Stomach (tissue), 9 donors: ENCODE results near the gene BLOC1S3. TPM values are rescaled to one million over a fixed set of nuclear protein-coding genes. Genes with fewer than 3 reads are reported as not detected.
A peak's percentile ranks its signal among the peaks of the same experiment; 100 is the strongest.

Experiments used
- DNase-seq, 2 donors: peaks; one replicate each; pipeline versions ENCODE4 v3.0.0 to v3.0.0-alpha.2; 2013 to 2019
- H3K27ac ChIP-seq, 5 donors: fragments of 200-600 bp in 4 of 5; sonication (generic) in 4 of 5; one replicate each; pipeline ENCODE4 v1.5.1; 2013 to 2019; ENCODE audit warnings: mild to moderate bottlenecking in 1 of 5, moderate library complexity in 1 of 5
- H3K27me3 ChIP-seq, 3 donors: fragments of 200-600 bp; sonication (generic); one replicate each; pipeline ENCODE4 v1.5.1; 2017 to 2019; ENCODE audit warnings: mixed run types in 1 of 3
- H3K36me3 ChIP-seq, 4 donors: fragments of 200-600 bp; sonication (generic); 1 replicate in 3 of 4; 2 replicates in 1 of 4; pipeline ENCODE4 v1.5.1; 2016 to 2019
- H3K4me1 ChIP-seq, 4 donors: fragments of 200-600 bp; sonication (generic); one replicate each; pipeline ENCODE4 v1.5.1; 2016 to 2019
- H3K4me3 ChIP-seq, 4 donors: fragments of 200-600 bp; sonication (generic) in 3 of 4; one replicate each; pipeline ENCODE4 v1.5.1; 2016 to 2019; ENCODE audit warnings: mild to moderate bottlenecking in 1 of 4
- H3K9me3 ChIP-seq, 4 donors: fragments of 200-600 bp; sonication (generic); one replicate each; pipeline ENCODE4 v1.5.1; 2016 to 2019
- CTCF ChIP-seq, 7 experiments: fragments of 450-650 bp in 4 of 7; fragments of 200-600 bp in 3 of 7; sonication (generic) in 3 of 7; IDR thresholded peaks; one replicate each; pipeline ENCODE4 v1.5.1; 2016 to 2019; ENCODE audit warnings: antibody characterized with exemption in 7 of 7, control low read depth in 2 of 7, mild to moderate bottlenecking in 1 of 7
- EP300 ChIP-seq: sonication (generic); formaldehyde crosslinking; IDR thresholded peaks from one replicate; pipeline ENCODE4 v1.6.1; 2017; ENCODE audit warnings: antibody characterized with exemption
- POLR2A ChIP-seq, 4 donors: fragments of 450-650 bp; IDR thresholded peaks; one replicate each; pipeline ENCODE4 v1.6.1; 2016; ENCODE audit warnings: antibody characterized with exemption in 4 of 4, control low read depth in 2 of 4, mild to moderate bottlenecking in 1 of 4, moderate library complexity in 1 of 4
- POLR2AphosphoS5 ChIP-seq, 3 donors: sonication (generic); formaldehyde crosslinking; IDR thresholded peaks; one replicate each; pipeline ENCODE4 v1.6.1; 2016; ENCODE audit warnings: antibody characterized with exemption in 3 of 3
- WGBS, 5 donors: extraction: QIAGEN DNeasy Blood & Tissue Kit in 3 of 5; methylation state at CpG; one replicate each; pipeline versions ENCODE4 v1.1.5 to v1.1.7; 2013 to 2018; 5-methylcytosine and 5-hydroxymethylcytosine counted together
- intact Hi-C: fragments of 100-400 bp; cut with DNase I; formaldehyde crosslinking; loops from one replicate; pipeline ENCODE4 v1.15.1; 2023; ENCODE audit warnings: low total_unique reads
- polyA plus RNA-seq, 3 donors: library from polyadenylated mRNA; stranded (reverse); fragments of 200-250 nt; gene quantifications; one replicate each; pipeline ENCODE4 v1.2.3, GENCODE V29; 2013
- total RNA-seq, 5 donors: library from RNA; depleted of rRNA; stranded (reverse); fragments of >200 nt; gene quantifications; one replicate each; pipeline versions ENCODE4 v1.1.0 to v1.2.3, GENCODE V29; 2014 to 2016
- donor health status: healthy with polysubstance abuse.
- donor health status: Bipolar disorder and iron deficiency.
- donor health status: healthy.

Gene BLOC1S3
- total and polyA plus RNA-seq, 8 donors = 3.1 to 71.0 (median 5.9) TPM

DNA sequence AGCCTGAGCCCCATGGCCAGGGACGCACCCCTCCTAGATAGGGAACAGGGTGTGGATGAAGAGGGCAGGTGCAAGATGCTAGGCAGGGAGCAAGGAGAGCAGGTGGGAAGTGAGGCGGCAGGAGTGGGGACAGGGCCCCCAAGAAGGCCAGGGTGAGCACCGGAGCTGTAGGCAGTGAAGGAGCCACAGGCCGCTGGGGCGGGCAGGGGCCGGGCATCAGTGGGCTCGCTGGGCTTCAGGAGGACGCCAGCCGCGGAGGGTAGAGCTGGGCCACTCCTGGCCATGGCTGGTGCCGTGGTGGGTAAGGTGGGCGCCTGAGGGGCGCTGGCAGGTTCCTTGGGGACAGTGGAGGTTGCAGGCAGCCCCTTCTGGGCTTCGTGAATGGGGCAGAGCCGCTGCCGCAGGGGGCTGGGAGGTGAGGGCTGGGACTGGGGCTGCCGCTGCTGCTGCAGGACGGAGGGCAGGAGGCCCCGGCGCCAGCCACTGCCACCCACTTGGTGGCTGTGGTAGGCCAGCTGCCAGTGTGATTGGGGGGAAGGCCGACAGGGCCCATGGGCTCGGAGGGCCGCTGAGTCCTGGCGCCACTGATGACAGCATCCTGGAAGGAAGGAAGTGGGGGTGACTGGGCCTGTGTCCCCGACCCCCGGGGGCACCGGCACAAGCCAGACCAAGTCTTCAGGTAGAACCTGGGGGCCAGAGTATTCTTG, 19.9 kb upstream of the BLOC1S3 start:
- 80 to 84% (median 81%) methylated on average over 23 to 27 of the region's 27 CpGs for WGBS, 5 donors
- peaks cover 13 to 34% (median 27%) of the 10 kb centered on the region in 4 donors for H3K4me1 ChIP-seq
- H3K27me3 ChIP-seq = peaks cover 0 to 70% (median 33%) of the 10 kb centered on the region in 3 donors
- H3K27ac ChIP-seq = no peak overlapping the region
- no peaks in the 10 kb centered on the region for H3K36me3 ChIP-seq
- no peak for DNase-seq
- TF ChIP-seq EP300 = no peak
- no peak for TF ChIP-seq POLR2AphosphoS5 (IDR thresholded peaks at IDR 0.05)
- TF ChIP-seq POLR2A (IDR thresholded peaks at IDR 0.05) = no peak
- no peak for TF ChIP-seq CTCF (IDR thresholded peaks at IDR 0.05)
- intact Hi-C loops = no loop called here
- H3K4me3 ChIP-seq = no peak overlapping the region
- H3K9me3 ChIP-seq = no peaks in the 10 kb centered on the region

- TF ChIP-seq POLR2A (IDR thresholded peaks at IDR 0.05) = no peak
- TF ChIP-seq POLR2AphosphoS5 (IDR thresholded peaks at IDR 0.05) = no peak
- no peak for TF ChIP-seq CTCF (IDR thresholded peaks at IDR 0.05)
- no peak for TF ChIP-seq EP300
- intact Hi-C loops = no loop called here
- no peaks in the 10 kb centered on the region for H3K36me3 ChIP-seq
- 81 to 92% (median 85%) methylated on average over 11 to 12 of the region's 12 CpGs for WGBS, 5 donors
- no peak for DNase-seq
- H3K4me1 ChIP-seq = peaks cover 7 to 31% (median 25%) of the 10 kb centered on the region in 4 donors
- H3K27ac ChIP-seq = no peak overlapping the region
- H3K27me3 ChIP-seq = peaks cover 0 to 62% (median 31%) of the 10 kb centered on the region in 3 donors
- no peaks in the 10 kb centered on the region for H3K9me3 ChIP-seq
- no peak overlapping the region for H3K4me3 ChIP-seq
These were observed 19.2 kb upstream of the BLOC1S3 start for GRCh38 chr19:45159210-45159970.

GRCh38 chr19:45159971-45160324, 18.6 kb upstream of the BLOC1S3 start:
- Histone ChIP-seq H3K27ac (no peak overlapping the region), H3K9me3 (no peaks in the 10 kb centered on the region), H3K4me1 (peaks cover 7 to 37% (median 28%) of the 10 kb centered on the region in 4 donors), H3K36me3 (no peaks in the 10 kb centered on the region), H3K27me3 (peaks cover 0 to 60% (median 31%) of the 10 kb centered on the region in 3 donors), H3K4me3 (no peak overlapping the region)
- no peak for DNase-seq
- 60 to 72% (median 67%) methylated on average over 10 of the region's 10 CpGs for WGBS, 5 donors
- TF ChIP-seq POLR2AphosphoS5 (IDR thresholded peaks at IDR 0.05) (no peak), POLR2A (IDR thresholded peaks at IDR 0.05) (no peak), EP300 (no peak), CTCF (IDR thresholded peaks at IDR 0.05) (no peak)
- intact Hi-C loops = no loop called here

DNA sequence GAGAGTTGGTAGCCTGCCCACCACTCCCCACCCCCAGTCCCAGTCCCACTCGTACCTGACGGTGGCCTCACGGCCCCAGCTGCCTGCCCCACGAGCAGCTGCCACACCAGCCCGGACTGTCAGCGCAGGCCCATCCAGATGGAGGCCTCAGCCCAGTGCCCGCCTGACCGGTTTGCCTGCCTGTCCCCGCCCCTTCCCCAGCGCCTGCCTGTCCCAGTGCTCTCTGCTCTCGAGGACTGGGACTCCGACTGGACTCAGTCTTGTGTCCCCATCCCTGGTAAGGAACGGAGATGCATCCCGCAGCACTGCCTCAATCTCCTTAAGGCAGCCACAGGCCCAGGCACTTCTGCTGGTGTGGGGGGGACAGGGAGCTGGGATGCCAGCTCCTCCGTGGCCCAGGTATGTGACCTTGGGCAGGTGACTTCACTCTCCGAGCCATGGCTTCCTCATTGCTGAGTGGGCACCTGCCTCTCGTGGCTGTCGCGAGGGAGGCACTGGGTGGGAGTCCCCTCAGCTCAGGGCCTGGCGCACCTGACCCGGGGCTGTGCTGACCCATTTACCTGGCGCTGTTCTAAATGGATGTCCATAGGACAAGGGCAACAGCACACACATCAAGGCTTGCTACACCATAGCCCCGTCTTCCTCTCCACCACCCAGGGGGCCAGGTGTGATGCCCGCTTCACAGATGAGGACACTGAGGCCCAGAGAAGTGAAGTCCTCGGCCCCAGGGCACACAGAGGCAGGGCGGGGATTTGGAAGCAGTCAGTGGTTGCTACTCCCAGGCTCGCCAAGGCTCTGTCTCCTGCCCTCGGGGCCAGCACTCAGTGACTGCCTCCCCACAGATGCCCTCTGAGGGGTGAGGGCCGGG, 17.5 kb upstream of the BLOC1S3 start, which contains the start of gene NKPD1:
TSS of gene NKPD1 (minus strand) at position 113 of the 868 bp plus-strand sequence. CDS start 832 bp downstream, outside the sequence.
- DNase-seq = peak; percentile 82 to 85
- H3K27me3 ChIP-seq = peaks cover 0 to 57% (median 31%) of the 10 kb centered on the region in 3 donors
- H3K36me3 ChIP-seq = no peaks in the 10 kb centered on the region
- peaks cover 7 to 37% (median 31%) of the 10 kb centered on the region in 4 donors for H3K4me1 ChIP-seq
- WGBS, 5 donors = 21 to 52% (median 31%) methylated on average over 16 to 29 of the region's 29 CpGs
- no peak for TF ChIP-seq POLR2A (IDR thresholded peaks at IDR 0.05)
- TF ChIP-seq EP300 = no peak
- no peak for TF ChIP-seq CTCF (IDR thresholded peaks at IDR 0.05)
- TF ChIP-seq POLR2AphosphoS5 (IDR thresholded peaks at IDR 0.05) = no peak
- no peaks in the 10 kb centered on the region for H3K9me3 ChIP-seq
- no peak within 1 kb of the TSS for H3K4me3 ChIP-seq
- intact Hi-C loops = no loop called here
- H3K27ac ChIP-seq = no peak within 1 kb of the TSS
